HG03103 (cell line): ENCODE measurements around the gene KRTAP12-1.

Experiments used
- ATAC-seq: cut with Tn5 transposase; IDR thresholded peaks from one replicate; pipeline ENCODE4 v1.9.1; 2021; ENCODE audit warnings: low read depth; ENCODE audit not compliant: unreplicated experiment

KRTAP12-1 gene, protein sequence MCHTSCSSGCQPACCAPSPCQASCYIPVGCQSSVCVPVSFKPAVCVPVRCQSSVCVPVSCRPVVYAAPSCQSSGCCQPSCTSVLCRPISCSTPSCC

DNA sequence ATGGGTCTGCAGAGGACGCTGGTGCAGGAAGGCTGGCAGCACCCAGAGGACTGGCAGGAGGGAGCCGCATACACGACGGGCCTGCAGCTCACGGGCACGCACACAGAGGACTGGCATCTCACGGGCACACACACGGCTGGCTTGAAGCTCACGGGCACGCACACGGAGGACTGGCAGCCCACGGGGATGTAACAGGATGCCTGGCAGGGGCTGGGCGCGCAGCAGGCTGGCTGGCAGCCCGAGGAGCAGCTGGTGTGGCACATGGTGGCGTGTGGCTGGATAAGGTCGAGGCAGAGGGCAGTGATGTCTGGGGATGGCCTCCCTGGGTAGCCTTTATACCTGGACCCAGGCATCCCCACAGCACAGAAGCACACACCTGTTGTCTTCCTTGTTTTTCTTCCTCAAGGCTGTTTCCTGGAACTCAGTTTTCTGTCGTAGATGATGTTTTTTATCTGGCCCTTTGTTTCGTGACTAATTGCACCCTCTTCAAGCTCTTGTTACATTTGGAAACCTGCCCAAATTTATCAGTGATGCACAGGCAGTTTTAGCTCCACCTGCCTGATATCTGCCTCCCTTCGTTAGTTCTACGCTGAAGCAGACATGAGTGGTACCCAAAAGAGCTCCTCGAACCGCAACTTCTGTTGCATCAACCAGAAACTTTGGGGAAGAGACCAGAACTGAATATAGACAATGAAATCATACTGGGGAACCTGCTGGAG lies at the start of gene KRTAP12-1:
Gene KRTAP12-1 (minus strand): TSS at position 303 of the 719 bp plus-strand sequence. CDS start 40 bp downstream, at position 263.
- ATAC-seq = no peak

DNA sequence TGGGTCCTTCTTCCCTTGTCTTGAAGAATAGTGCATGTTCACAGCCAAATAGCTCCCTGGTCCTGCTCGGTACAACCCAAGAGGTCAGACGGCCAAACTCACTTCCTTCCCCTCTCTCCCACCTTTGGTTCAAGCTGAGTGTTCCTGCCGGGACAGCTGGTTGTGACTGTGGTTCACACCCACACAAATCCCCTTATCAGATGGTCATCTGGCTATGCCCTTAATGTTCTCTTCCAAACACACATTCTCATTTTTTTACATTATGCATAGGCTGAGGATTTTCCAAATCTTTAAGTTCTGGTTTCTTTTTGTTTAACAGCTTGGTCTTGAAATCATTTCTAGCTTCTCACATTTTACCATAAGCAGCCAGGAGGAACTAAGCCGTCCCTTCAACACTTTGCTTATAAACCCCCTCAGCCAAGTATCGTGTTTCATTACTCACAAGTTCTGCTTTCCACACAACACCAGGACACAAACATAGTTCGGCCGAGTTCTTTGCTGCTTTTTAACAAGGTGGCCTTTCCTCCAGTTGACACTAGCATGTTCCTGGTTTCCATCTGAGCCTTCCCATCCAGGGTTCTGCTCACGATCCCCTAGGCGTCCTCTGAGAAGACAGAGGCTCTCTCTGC lies 49.1 kb upstream of the KRTAP12-1 start:
- no peak for ATAC-seq

DNA sequence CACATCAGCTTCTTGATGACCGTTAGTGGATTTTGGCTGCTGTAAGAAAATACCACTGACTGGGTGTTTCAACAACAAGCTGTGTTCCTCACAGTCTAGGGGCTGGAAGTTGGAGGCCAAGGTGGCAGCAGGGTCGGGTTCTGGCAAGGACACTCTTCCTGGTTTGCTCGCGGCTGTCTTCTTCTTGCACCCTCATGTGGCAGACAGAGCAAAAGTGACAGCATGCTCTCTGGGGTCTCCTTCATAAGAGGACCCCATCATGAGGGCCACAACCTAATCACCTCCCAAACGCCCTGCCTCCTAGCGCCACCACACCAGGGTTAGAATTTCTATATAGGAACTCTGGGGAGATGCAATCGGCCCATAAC lies 48.0 kb upstream of the KRTAP12-1 start:
- no peak for ATAC-seq

DNA sequence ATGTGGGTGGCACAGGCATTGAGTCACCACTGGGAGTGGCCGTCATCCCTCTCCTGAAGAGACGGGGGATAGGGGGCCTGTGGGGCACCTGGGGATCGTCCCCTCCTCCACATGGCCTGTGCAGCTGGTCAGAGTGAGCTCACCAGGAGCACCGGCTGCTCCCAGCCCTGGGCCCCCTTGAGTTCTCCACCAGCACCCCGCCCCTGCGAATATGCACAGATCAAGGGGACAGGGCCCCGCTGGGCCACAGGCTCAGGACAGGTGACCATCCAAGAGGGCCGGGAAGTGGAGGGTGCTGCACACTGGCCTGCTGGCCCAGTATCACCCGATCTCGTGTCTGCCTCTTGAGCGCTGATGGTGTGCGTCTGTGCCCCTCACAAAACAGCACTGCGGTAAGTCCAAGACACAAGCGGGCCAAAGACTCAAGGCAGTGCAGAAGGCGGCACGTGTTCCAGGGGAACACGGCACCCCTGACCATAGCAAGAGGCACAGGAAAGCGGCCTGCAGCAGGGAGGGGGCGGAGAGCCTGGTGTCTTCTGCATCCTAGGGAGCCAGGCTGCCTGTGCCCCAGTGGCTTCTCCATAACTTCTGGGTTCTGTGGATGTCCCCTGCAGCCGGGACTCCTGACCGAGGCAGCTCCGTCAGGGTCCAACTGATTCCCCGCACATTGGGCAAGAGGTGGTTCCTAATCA lies 47.5 kb upstream of the KRTAP12-1 start:
- no peak for ATAC-seq

DNA sequence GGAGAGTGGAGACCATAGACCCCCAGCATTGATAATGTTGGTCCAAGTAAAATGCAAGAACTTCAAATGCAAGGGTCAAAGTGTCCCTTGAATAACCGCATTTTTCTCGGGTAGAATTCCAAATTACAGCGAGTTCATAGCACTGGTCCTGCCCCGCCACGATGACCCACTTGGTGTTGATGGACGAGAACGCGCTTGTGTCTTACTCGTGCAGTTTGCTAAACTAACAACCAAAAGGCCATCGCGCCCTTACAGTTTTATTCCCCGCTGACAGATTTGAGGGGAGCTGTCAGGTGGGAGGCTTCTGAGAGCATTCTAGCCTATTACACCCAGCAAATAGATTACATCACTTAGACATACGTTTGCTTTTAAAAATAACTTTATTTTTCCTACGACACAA lies 46.8 kb upstream of the KRTAP12-1 start:
- ATAC-seq = no peak

DNA sequence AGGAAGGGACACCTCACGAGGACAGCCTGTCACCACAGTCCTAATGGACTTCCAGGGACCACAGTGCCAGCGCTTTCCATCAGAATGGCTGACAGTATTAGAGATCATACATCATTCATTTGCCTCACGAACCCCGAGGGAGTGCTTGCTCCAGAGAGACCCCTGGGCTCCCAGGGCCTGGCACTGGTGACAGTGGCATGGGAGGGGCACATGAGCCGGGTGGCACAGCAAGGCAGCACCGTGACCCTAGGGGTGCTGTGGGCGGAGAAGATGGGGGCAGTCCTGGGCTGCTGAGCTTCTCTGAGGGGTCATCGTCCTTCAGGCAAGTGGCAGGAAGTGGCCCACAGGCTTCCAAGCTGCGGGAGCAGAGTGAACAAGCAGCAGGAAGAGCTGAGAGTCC lies 45.8 kb upstream of the KRTAP12-1 start:
- no peak for ATAC-seq

DNA sequence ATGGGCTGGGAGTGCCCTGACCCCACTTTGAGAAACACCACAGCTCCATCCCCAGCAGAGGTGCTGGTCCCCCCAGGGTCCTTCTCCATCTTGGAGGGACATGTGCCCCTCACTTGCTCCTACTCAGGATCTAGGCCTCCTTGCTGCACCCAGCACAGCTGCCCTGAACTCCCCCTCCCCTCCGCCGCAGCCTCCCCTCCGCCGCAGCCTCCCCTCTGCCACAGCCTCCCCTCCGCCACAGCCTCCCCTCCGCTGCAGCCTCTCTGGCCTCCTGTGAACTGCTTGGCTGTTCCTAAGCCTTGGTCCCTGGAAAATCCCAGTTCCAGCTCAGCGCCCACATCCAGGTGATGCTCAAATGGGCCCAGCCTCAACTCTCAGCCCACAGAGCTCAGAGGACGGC lies 45.4 kb upstream of the KRTAP12-1 start:
- no peak for ATAC-seq

DNA sequence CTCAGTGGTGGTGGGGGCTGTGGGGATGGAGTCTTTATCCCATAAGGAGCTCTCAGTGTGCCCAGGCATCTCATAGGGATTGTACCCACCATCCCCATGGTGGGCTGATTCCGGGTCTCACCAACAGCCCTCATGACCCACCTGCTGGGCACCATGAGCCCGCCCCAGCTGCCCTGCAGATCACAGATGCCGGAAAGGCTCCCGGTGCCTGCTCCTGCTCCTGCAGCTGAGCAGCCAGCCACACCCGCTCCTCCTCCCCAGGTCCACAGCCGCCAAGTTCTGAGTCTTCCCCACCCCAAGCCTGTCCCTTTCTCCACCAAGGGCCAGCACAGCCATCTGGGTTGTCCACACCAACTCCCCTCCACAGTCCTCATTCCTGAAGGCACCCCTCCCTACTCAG lies 44.9 kb upstream of the KRTAP12-1 start:
- no peak for ATAC-seq

DNA sequence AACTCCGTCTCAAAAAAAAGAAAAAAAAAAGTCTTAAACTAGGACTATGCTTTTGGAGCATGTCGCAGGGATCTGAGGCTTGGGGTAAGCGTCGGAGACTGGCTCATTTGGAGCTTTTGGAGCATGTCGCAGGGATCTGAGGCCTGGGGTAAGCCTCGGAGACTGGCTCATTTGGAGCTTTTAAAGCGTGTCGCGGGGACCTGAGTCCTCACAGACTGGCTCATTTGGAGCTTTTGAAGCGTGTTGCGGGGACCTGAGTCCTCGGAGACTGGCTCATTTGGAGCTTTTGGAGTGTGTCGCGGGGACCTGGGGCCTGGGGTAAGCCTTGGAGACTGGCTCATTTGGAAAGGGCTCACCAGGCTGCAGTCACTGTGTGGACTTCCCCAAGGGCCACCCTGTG lies 43.0 kb upstream of the KRTAP12-1 start:
- ATAC-seq = no peak

DNA sequence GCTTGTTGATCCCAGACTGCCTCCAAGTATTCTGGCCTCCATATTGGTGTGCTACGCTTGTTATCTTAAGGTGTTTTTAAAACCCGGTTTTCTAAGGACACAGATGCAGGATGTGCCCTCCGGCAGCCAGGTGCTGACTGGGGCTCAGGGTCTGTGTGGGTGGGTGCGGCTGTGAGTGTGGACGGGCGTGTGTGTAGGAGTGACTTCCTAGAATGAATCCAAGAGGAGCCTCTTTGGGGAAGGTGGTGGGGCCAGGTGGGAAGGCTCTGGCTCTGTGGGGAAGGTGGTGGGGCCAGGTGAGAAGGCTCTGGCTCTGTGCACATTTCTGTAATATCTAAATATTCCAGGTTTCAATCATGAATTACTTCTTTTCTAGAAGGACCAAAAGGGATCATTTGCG lies 42.2 kb upstream of the KRTAP12-1 start:
- ATAC-seq = no peak

DNA sequence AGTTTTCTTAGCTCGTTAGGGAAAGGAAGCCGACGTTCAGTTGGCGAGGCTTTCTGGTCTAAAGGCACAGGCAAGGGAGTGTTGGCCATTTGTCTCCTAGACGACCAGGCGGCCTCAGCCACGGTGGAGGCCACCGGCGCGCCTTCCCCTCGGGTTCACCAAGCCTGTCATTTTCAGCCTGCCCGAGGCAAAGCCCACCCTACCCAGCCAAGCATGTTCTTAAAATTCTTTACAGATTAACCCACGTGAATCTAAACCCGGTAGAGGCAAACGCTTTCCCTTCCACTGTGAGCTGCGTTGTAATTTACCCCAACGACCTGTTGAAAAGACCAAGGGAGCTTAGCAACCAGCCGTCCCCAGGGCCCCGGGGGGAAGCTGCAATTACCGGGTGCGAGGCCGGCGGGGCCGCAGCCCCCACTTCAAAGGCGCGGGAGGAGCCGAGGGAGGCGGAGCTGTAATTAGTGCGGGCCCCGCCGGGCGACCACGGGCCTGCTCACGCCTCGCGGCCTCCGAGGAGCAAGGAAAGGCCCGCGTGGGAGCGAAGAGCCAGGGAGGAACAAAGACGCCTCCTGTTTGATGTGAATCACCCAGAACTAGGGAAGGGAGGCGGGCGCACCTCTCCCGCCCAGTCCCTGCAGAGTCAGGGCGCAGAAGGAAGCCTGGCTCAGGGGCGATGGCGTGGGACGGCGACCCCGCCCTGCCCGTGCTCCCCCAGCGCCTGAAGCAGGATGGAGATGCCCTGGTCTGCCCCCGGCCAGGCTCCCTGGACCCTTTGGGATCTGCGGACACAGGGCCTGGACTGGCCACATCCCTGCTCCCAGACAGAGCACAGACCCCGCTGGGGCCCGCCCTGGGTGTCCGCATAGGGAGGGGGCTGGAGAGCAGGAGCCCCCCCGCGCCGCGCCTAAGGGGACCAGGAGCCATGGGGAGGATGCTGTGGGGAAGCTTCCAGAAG lies 41.5 kb upstream of the KRTAP12-1 start:
- no peak for ATAC-seq

DNA sequence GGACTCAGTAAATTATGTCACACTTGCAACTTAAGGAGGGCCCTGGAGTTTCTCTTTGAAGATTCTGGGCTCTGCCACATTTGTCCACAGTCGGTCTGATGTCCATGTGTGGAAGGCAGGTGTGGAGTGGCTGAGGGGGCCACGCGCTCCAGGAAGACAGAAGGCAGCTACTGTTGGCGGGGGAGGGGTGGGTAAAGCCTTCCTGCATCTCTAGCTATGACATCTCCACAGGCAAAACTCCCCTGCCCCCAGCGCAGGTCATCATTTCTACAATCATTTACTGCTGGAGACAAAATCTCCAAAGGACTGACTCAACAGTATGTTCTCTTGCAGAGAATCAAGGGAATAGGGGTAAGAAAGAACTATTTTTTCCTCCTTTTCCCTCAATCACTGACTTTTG lies 40.8 kb upstream of the KRTAP12-1 start:
- ATAC-seq = no peak

DNA sequence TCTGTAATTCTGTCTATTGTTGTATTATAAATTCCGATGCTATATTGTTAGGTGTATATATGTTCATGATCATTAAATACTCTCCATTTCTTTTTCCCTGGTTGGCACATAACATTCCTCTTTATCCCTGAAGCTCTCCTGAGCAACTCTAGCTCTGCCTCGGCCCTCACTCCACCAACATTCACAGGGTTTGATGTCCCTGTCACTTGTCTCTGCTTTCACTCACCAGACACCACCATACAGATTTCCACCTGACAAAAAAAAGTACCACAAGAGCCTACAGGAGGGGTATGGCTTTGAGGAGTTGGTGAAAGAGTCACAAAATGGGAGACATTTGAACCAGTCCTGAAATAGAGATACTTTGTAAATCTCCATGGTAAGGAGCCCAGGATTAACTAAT lies 38.2 kb upstream of the KRTAP12-1 start:
- ATAC-seq = no peak

DNA sequence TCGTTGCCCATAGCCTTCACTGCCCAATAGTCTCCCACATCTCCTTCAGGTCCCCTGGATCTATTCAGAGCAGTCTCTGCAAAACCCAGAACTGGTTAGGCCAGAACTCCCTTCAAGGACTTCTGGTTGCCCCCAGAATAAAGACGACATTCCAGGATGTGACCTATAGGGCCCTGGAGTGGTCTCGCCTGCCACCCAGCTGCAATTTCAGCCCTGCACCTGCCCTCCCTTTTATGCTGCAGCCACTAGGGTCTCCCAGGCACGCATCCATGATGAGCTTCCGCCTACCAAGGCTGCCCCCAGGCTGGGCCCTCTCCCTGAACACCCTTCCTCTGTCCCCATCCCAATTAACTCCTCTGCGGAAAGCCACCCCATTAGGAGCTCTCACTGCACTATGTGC lies 36.6 kb upstream of the KRTAP12-1 start:
- ATAC-seq = no peak

DNA sequence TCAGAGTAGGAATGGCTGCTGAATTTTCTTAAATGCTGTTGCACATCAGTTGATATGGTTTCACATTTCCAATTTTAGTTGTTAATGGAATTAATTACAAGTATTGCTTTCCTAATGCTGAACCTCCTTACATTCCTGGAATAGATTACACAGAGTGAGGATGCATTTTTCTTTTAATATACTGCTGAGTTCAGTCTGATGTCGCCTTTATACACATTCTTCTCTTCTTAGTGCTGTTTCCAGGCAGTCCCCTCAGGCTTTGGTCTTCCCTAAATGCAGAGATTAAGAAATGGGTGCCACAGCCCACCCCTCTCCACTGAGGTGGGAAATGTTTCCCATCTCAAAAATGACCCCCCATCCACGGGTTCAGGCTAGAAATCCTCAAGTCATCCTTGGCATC lies 36.1 kb upstream of the KRTAP12-1 start:
- no peak for ATAC-seq

DNA sequence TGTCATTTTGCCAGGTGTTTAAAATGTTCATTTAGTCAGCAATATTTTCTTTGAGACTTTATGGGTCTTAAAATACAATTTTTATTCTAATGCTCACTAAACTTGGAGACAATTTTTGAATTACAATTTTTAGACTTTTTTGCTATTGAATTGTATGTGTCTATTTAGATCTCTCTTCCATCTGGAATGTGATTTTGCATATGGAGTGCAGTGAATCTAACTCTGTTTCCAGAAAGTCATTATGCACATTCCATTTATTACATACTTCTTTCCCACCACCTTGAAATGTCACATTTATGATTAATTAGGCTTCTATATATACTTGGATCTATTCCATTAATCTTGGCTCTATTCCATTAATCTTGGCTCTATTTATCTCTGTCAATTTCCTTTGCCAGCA lies 35.0 kb upstream of the KRTAP12-1 start:
- no peak for ATAC-seq

DNA sequence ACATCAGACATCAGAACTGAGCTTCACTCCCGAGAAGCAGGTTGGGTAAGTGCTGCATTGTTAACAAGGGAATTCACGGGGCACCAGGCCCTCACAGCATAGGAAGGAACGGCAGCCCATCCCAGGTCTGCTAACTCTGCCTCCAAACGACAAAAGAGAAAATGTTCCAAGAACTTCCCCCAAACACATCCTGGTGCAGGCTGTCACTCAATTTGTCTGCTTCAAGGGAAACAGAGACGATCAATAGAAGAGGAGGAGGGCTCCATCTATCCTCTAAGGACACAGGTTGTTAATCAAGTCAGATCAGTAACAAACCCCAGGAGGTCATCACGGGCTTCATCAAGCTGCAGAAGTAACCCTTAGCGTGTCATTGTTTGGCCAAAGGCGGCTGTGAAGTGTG lies 32.9 kb upstream of the KRTAP12-1 start:
- no peak for ATAC-seq

DNA sequence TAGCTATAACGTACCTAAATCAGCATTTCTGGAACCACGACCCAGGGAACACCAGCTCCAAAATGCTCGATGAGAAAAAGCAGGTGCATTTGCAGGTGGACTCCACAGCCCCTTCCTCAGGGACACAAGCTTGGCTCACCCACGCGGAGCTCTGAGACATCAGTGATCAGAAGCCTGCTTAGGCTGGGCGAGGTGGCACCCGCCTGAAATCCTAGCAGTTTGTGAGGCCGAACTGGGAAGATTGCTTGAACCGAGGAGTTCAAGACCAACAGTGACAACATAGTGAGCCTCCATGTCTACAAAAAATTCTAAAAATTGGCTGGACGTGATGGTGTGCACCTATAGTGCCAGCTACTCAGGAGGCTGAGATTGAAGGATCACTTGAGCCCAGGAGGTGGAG lies 31.9 kb upstream of the KRTAP12-1 start:
- ATAC-seq = no peak

DNA sequence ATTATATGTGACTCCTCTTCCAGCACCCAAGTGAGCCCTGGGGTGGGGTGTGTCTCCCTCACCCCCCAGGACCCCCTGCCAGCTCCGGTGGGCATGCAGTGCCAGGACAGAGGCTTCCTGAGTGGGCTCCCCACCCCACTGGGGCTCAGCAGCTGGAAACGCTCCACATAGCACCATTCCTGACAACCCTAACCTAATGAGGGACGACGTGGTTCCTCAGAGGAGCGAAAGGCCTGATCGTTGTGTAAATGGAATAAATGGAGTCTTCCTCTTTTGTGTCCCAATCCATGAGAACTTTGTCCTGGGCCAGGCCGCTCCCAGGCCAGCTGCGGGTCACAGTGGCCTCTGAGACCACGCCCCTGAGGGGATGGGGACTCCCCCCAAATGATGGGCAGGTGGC lies 31.2 kb upstream of the KRTAP12-1 start:
- no peak for ATAC-seq

DNA sequence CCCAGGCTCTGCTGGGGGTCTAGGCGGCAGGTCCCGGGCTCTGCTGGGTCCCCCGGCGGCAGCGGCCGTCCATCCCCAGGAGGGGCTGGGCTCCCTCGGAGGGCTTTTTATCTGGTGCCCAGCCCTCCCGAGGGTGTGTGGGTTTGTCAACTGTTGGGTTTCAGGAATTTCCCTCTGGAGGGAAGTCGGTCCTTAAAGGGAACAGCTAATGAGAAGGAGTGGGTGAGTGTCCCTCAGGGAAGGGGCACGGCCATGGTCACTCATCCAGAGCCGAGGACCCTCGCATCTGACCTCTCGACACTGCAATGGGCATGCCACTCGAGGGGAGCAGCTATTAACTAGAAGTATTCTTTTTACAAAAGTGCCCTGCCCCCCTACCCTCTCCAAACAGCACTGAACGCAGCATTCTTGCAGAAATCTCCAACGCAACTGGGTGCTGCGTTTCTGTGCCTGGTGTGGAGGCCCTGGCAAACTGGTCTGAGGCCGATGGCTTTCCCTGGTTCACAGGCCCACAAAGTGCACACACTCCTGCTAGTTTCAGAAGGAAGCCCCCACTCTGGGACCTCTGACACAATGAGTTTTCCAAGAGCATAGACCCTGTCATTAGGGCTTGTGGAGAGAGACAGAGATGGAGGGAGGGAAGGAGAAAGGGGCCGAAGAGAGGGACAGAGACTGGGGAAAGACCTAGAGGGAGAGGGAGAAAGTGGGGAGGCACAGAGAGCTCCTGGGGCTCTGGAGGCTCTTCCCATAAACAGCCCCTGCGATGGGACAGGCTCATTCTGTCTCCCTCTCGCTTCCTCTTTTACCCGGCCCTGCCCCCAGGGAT lies 30.5 kb upstream of the KRTAP12-1 start:
- ATAC-seq = no peak
